HG03060 (cell line): ENCODE data around the gene EFNA2.

Experiments
- ATAC-seq: cut with Tn5 transposase; IDR thresholded peaks from one replicate; pipeline ENCODE4 v1.9.1; 2021; ENCODE audit warnings: low read depth, moderate number of reproducible peaks; ENCODE audit not compliant: unreplicated experiment

The EFNA2 gene

GRCh38 chr19:1248786-1249297 lies 36.8 kb upstream of the EFNA2 start:
- peak; percentile 12 for ATAC-seq

DNA sequence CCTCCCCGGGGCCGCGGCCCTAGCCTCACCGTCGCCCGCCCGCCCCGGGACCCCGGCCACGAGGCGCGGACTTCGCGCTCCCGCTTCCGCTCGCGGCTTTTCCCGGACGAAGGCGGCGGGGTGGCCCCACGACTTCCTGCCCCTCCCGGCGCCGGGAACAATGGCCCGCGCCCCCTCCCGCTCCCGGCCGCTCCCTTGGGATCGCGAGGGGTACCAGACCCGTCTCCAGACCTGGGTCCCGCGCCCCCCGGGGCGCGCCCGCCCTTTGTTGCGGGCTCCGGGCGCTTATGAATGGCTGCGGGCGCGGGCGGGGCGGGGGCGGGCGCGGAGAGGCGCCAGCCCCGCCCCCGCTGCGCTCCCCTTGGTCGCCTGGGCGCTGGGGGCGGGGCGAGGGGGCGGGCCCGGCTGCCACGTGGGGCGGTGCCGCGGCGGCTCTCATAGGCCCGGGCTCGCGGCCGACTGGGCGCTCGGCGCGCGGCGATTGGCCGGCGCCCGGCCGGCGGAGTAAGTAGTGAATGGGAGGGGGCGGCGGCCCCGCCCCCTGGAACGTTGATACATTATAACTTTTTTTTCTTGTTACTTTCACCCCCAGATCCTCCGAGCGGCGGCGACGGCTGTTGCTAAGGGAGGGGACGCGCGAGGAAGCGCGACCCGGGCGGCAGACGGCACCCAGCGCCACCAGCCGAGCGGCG lies 36.2 kb upstream of the EFNA2 start:
- peak; percentile 26 for ATAC-seq

- no peak for ATAC-seq
Observed at GRCh38 chr19:1249990-1250436, 35.7 kb upstream of the EFNA2 start.

DNA sequence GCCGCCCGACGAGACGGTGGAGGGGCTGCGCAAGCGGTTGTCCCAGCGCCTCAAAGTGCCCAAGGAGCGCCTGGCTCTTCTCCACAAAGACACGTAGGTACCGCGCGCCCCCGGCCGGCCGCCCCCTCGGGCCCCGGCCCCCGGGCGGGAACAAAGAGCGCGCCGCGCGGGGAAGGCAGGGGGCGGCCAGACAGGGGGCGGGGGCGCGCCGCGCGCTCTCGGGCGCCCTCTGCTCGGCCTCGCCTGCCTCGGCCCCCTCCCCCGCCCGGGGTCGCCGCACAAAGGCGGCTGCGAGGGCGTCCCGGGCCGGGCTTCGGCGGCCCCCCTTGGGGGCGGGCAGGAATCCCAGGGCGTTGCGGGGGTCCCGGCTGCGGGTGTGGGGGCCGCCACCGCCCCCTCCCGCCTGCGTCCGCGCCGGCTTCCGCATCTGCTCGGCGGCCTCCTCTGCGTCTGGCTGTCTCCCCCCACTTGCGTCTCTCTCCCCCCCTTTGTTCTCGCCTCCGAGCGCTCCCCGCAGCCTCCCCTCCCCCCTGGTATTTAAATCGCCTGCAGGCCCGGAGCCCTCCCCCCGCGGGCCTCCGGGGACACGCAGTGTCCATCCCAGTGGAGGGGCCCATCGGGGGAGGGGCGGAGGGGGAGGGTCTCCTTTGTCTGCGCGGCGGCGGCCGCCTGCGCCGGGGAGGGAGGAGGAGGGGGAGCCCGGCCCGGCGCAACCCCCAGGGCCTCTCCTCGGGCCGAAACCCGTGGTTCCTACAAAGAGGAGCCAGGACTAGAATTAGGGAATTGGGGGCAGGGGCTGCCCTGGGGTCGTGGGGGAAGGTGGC lies 35.0 kb upstream of the EFNA2 start:
- no peak for ATAC-seq

DNA sequence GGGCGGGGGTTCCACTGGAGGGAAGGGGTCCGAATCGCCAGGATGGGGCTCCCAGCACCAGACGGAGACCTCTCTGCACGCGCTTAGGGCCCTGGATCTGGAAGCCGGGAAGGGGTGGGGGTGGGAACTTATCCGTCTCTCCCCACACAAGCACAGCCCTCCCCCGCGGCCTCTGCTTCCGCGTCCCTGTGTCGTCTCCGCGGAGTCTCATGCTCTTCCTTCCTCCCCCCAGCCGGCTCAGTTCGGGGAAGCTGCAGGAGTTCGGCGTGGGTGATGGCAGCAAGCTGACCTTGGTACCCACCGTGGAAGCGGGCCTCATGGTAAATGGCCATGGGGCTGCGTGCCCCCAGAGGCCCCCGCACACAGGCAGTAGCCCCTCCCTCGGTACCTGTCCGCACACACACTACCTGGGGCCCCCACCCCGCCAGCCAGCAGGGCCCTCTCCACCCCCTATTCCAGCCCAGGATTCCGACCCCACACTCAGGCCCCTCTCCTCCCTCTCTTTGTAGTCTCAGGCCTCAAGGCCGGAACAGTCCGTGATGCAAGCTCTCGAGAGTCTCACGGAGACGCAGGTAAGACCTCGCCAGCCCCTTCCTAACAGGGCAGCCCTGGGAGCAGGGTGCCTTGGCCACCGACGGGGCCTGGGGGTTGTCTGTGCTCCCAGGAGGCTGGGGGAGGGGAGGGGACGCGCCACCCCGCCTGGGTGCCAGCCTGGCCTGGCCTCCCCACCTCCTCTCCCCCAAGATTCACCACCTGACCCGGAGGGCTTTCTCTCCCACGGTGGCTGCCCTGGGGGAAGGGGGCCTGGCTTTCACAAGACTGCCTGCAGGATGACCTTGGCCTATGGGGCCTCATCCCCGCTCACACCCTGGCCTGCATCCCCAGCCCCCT lies 34.1 kb upstream of the EFNA2 start:
- ATAC-seq = no peak

- no peak for ATAC-seq
Observed at GRCh38 chr19:1252221-1252820, 33.4 kb upstream of the EFNA2 start.

GRCh38 chr19:1252821-1253513 lies 32.7 kb upstream of the EFNA2 start:
- ATAC-seq = no peak

DNA sequence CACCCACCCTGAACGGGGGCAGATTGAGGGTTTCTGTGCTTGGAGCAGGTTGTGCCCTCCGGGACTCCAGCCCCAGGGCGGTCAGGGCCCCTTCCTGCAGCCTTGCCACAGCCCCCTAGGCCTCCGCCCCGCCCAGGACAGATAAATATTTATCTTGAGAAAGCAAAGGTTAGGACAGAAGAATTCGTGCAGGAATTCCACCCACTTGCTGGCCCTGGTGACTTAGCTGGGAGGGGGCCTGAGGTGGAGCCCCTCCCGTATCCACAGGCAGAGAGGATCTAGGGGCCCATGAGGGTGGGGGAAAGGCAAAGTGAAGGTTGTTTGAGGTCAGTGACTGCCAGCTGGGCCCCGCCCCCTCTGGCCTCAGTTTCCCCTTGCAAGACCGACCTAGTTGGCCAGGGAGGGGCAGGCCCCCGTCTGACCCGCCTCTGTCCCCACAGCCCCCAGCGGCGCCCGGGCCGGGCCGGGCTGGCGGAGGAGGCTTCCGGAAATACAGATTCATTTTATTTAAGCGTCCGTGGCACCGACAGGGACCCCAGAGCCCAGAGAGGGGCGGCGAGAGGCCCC lies 32.1 kb upstream of the EFNA2 start:
- no peak for ATAC-seq

- ATAC-seq = no peak
Observed at GRCh38 chr19:1254081-1254527, 31.6 kb upstream of the EFNA2 start.

GRCh38 chr19:1254530-1255185 lies 31.0 kb upstream of the EFNA2 start:
- no peak for ATAC-seq

GRCh38 chr19:1255186-1256161 lies 30.2 kb upstream of the EFNA2 start:
- no peak for ATAC-seq

DNA sequence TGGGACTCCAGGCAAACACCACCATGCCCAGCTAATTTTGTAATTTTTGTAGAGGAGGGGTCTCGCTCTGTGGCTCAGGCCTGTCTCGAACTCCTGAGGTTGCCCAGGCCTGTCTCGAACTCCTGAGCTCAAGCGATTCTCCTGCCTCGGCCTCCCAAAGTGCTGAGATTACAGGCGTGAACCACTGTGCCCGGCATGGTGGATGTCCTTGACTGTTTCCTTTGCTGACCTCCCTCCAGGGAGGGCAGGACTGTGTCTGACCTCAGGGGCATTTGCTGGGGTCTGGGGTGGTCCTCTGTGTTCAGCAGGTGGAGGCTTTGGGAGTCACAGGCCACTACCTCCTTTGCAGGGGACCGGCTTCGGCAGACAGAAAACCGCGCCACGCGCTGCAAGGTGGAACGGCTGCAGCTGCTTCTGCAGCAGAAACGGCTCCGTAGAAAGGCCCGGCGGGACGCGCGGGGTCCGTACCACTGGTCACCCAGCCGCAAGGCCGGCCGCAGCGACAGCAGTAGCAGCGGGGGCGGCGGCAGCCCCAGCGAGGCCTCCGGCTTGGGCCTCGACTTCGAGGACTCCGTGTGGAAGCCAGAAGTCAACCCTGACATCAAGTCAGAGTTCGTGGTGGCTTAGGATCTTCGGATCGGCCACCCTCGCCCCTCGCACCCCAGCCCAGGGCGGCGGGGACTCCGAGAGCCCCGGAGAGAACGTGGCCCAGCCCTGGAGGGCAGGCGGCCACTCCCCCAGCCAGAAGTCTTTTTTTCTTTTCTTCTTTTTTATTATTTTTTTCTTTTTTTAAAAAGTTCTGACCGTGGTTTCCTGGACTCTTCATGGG lies 28.8 kb upstream of the EFNA2 start:
- no peak for ATAC-seq

DNA sequence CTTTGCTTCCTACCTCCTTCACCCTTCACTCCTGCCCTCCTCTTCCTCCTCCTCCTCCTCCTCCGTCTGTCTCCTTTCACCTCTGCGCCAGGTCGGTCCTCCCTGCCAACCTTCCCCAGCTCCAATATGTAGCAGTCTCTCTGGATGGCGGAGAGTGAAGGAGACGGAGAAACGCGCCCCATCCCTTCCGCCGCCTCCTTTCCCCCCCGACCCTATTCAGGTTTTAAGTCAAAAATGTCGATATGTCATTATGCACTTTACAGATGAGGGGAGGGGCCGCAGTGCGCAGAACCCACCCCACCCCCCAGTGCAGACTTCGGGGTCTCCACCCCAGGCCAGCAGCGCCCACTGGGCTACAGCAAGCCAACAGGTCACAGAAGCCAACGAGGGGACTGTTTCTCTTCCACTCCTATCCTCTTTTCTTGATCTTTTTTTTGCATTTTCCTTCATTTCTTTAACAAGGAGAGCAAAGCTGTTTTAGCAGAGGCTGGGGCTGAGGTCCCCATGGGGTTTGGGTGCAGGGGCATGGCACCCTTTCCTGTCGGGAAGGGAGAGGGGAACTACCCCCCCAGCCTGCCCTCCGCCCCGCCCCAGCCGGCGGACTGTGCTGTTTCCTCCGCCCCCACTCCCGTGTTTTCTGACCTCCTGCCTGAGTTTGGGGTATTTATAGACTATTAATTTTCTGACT lies 28.1 kb upstream of the EFNA2 start:
- ATAC-seq = no peak

DNA sequence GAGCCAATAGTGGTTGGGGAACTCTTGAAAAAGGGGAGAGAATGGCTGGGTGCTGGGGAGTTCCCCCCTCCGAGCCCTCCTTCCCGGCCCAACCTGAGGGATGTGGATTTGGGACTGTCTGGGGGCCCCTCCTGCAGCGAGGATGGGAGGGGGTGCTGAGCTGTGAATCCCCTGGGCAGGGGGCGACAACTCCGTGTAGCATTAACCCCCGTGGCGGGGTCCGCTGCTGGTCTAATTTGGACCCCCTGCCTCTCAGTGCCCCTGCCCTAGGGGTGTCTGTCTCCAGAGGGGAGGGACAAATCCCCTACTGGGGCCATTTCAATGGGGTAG lies 27.5 kb upstream of the EFNA2 start:
- no peak for ATAC-seq

DNA sequence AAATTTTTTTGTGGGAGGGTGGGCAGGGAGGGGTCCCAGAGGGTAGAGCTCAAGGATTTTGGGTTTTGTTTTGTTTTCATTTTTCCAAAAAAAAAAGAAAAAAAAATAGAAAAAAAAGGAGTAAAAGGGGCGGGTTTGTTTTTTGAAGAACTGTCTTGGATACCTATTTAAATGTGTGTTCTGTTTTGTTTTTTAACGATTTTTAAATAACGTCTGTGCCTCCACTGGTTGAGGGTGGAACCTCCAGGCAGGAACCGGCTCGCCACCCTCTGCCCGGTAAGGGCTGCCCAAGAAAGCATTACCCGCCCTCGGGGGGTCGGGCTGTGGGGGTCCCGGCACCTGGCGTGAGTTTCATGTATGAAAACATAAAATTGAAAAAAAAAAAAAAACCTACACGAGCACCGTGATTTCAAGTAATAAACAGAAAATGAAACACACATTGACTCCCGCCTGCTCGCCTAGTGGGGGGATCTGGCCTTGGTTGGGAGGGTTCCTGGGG lies 26.9 kb upstream of the EFNA2 start:
- no peak for ATAC-seq

- no peak for ATAC-seq
Observed at GRCh38 chr19:1259206-1259875, 26.3 kb upstream of the EFNA2 start.
